Measurements from ENCODE around the gene C16orf54. TPM values are rescaled to one million over a fixed set of nuclear protein-coding genes. Genes with fewer than 3 reads are reported as not detected.
A peak's percentile ranks its signal among the peaks of the same experiment; 100 is the strongest.

The C16orf54 gene
- total and polyA plus RNA-seq, 9 of the 15 experiments (the other 6 are each of a cell fraction or from before 2014, with no cell fraction given): 0.09 TPM; not detected in 8

GRCh38 chr16:29700253-29700987 lies 45.4 kb downstream of the C16orf54 start (continued):
- no peak for TF ChIP-seq ZNF639 (CRISPR knock-in tag; conservative IDR thresholded peaks at IDR 0.05 in 1 of 2, IDR thresholded peaks at IDR 0.05 in 1 of 2)
- TF ChIP-seq COPS2 (conservative IDR thresholded peaks at IDR 0.05): no peak
- TF ChIP-seq HMGXB4 (CRISPR knock-in tag; IDR thresholded peaks at IDR 0.05): no peak
- no peak for TF ChIP-seq LCOR (CRISPR knock-in tag; IDR thresholded peaks at IDR 0.05)
- TF ChIP-seq HMGN3 (IDR thresholded peaks at IDR 0.05; ENCODE audit: borderline replicate concordance, extremely low read depth, insufficient read length, low read depth, low read length): no peak
- TF ChIP-seq DEAF1 (CRISPR knock-in tag; IDR thresholded peaks at IDR 0.05): peak; percentile 22; the same call in 1 of the 2 replicates
- TF ChIP-seq STAG1 (CRISPR knock-in tag; IDR thresholded peaks at IDR 0.05; ENCODE audit: borderline replicate concordance): peak; percentile 44; the same call in 1 of the 2 replicates
- TF ChIP-seq SETDB1 (IDR thresholded peaks at IDR 0.05; ENCODE audit: low read length): no peak
- no peak for TF ChIP-seq MIER1 (IDR thresholded peaks at IDR 0.05; ENCODE audit: low read depth)
- TF ChIP-seq CLOCK (CRISPR knock-in tag; IDR thresholded peaks at IDR 0.05; ENCODE audit: borderline replicate concordance): no peak
- no peak for TF ChIP-seq NRF1 (conservative IDR thresholded peaks at IDR 0.05 in 1 of 2, IDR thresholded peaks at IDR 0.05 in 1 of 2)
- TF ChIP-seq SMC3 (conservative IDR thresholded peaks at IDR 0.05; ENCODE audit: insufficient read depth, low read depth, low read length): peak; percentile 87
- no peak for TF ChIP-seq HIVEP1 (CRISPR knock-in tag; IDR thresholded peaks at IDR 0.05)
- no peak for TF ChIP-seq NR4A1 (CRISPR knock-in tag; IDR thresholded peaks at IDR 0.05)
- TF ChIP-seq NR4A1 (tag; IDR thresholded peaks at IDR 0.05): no peak
- no peak for TF ChIP-seq CTCFL (IDR thresholded peaks at IDR 0.05; ENCODE audit: borderline replicate concordance, insufficient read depth, low read depth, low read length, poor library complexity, severe bottlenecking)
